Suprapubic skin (tissue), 3 donors: ENCODE results near the gene SCN2B.

ENCODE experiments used
- CTCF ChIP-seq, 2 donors: fragments of 200-600 bp in 1 of 2; fragments of 450-650 bp in 1 of 2; sonication (generic) in 1 of 2; IDR thresholded peaks; one replicate each; pipeline ENCODE4 v1.5.1; 2016 to 2019; ENCODE audit warnings: antibody characterized with exemption in 2 of 2, mild to moderate bottlenecking in 1 of 2, moderate library complexity in 1 of 2
- EP300 ChIP-seq: sonication (generic); formaldehyde crosslinking; IDR thresholded peaks from one replicate; pipeline ENCODE4 v1.6.1; 2017; ENCODE audit warnings: antibody characterized with exemption
- POLR2A ChIP-seq, 2 donors: fragments of 450-650 bp; IDR thresholded peaks; one replicate each; pipeline ENCODE4 v1.6.1; 2017; ENCODE audit warnings: antibody characterized with exemption in 2 of 2, mild to moderate bottlenecking in 2 of 2, moderate library complexity in 2 of 2

DNA sequence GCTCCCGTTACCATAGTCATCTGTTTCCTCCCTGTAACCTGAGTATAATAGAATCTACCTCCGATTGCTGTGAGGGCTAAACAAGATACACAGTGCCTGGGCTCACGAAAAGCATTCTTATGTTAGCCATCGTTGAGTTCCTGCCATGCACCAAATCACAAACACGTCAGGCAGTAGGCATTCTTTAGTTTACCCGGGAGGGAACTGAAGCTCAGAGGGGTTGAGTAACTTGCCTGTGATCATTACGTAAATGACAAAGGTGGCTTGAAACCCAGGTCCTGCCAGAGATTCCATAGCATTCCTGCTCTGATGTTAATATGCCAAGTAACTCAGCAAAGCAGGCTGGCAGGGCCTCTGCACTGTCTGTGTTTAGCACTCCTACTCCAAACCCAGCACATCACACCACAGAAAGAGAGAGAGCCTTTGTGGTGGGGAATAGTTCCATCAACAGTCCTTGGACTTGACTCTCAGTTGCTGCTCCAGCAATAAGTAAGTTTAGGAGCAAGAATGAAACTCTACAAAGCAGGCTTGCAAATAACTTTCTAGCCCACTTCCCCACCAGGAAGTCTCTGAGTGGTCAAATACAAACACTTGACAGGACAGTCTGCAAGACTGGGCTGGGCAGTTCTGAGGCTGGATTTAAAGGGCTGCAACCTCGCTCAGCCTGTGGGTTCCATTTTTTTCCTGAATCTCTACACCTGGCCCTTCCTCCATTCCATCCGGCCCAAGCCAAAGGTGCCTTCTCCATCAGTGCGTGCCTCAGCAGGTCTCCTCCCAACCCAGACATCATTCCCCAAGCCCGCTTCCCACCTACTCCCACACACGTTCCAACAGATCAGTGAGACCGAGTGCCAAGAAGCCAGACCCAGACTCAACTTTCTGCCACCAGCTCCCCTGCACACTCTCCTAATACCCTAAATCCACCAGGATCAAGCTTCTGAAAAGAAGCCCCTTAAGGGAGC, 1.1 kb downstream of the SCN2B start:
- TF ChIP-seq CTCF (IDR thresholded peaks at IDR 0.05) (no peak), EP300 (no peak), POLR2A (IDR thresholded peaks at IDR 0.05) (no peak)
